Cortex of kidney (tissue), 1 donor: Measurements from ENCODE around the gene TNFRSF12A.

Experiments used
- DNase-seq: peaks from one replicate; lab custom pipeline; 2025; lab: John Stamatoyannopoulos, UW

Gene TNFRSF12A

GRCh38 chr16:3020247-3020603 is at the start of gene TNFRSF12A:
TSS of gene TNFRSF12A (plus strand) at chr16:3020368. CDS start at chr16:3020398, 30 bp downstream.
- DNase-seq: no peak

- no peak for DNase-seq
Observed at GRCh38 chr16:2970563-2970962, 49.6 kb upstream of the TNFRSF12A start.

- DNase-seq: no peak
Observed at GRCh38 chr16:2971134-2971984, 48.8 kb upstream of the TNFRSF12A start.

- no peak for DNase-seq
Observed at GRCh38 chr16:2971985-2972784, 48.0 kb upstream of the TNFRSF12A start.

GRCh38 chr16:2973093-2973492 is 47.1 kb upstream of the TNFRSF12A start:
- no peak for DNase-seq

GRCh38 chr16:2973605-2974318 is 46.4 kb upstream of the TNFRSF12A start:
- DNase-seq: no peak

- DNase-seq: no peak
Observed at GRCh38 chr16:2974319-2975056, 45.7 kb upstream of the TNFRSF12A start.

- no peak for DNase-seq
Observed at GRCh38 chr16:2975161-2975795, 44.9 kb upstream of the TNFRSF12A start.

GRCh38 chr16:2976201-2976600 is 44.0 kb upstream of the TNFRSF12A start:
- no peak for DNase-seq

GRCh38 chr16:2976673-2977072 is 43.5 kb upstream of the TNFRSF12A start:
- no peak for DNase-seq

- no peak for DNase-seq
Observed at GRCh38 chr16:2977440-2977839, 42.7 kb upstream of the TNFRSF12A start.

- no peak for DNase-seq
Observed at GRCh38 chr16:2979669-2980226, 40.4 kb upstream of the TNFRSF12A start.

GRCh38 chr16:2980227-2981176 is 39.7 kb upstream of the TNFRSF12A start, which contains the start of gene PKMYT1:
TSS of gene PKMYT1 (minus strand) at chr16:2980446. CDS start at chr16:2979657, 789 bp downstream.
- no peak for DNase-seq

GRCh38 chr16:2981177-2981898 is 38.8 kb upstream of the TNFRSF12A start:
- no peak for DNase-seq

- DNase-seq: no peak
Observed at GRCh38 chr16:2981899-2982250, 38.3 kb upstream of the TNFRSF12A start.

- no peak for DNase-seq
Observed at GRCh38 chr16:2982402-2982801, 37.8 kb upstream of the TNFRSF12A start.

GRCh38 chr16:2983706-2984136 is 36.4 kb upstream of the TNFRSF12A start:
- no peak for DNase-seq

GRCh38 chr16:2985462-2985861 is 34.7 kb upstream of the TNFRSF12A start:
- DNase-seq: no peak

- DNase-seq: no peak
Observed at GRCh38 chr16:2985893-2986355, 34.2 kb upstream of the TNFRSF12A start.
